GM12865 (cell line): Measurements from ENCODE around the gene AGXT2.

Experiments
- DNase-seq: peaks from one replicate; pipeline ENCODE4 v3.0.0; 2010; ENCODE audit warnings: low read depth
- H3K4me3 ChIP-seq: 2 replicates; pipeline ENCODE4 v1.5.1; 2011; ENCODE audit warnings: mild to moderate bottlenecking, low read depth, low read length, control low read depth
- TF ChIP-seq, protein P1 (sequence below): IDR thresholded peaks from 2 replicates; pipeline ENCODE4 v1.5.1; 2011; ENCODE audit warnings: low read length, control low read depth, low read depth, inconsistent platforms; ENCODE audit not compliant: insufficient read depth; ENCODE audit errors: missing control alignments

Gene AGXT2

DNA sequence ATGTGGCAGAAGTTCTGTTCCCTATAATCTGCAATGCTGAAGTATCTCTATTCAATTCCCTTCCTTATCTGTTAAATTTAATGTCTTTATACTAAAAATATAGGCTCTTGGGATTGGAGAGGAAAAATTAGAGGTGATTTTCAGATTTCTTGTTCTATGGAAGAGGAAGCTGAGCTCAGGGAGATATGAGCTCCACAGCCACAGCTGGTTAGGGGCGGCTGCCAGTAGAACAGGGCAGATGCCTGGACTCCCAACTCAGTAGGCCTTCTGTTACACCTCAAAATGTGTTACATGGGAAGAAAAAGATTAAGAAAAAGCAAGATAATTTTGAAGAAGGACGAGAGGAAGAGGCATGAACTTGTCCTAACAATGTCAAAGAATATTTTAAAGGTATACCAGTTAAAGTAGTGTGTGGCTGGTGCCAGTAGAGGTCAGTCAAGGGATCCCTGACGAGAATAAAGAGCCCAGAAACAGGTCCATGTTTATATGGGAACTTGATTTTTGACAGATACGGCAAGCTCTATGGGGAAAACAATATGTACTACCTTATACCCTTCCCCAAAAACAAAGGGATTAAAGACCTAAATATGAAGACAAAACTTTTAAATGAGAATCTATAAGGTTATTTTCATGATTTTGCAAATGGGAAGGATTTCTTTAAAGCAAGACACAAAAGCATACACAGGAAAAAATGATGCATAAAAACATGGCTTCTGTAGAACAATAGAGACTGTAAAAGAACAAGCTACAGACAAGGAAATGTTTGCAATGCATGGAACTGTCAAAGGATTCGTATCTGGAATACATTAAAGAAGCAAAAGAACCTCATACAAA, 89.7 kb downstream of the AGXT2 start:
- peak; percentile 40 for DNase-seq
- H3K4me3 ChIP-seq = no peak overlapping the region
- TF ChIP-seq, protein P1, sequence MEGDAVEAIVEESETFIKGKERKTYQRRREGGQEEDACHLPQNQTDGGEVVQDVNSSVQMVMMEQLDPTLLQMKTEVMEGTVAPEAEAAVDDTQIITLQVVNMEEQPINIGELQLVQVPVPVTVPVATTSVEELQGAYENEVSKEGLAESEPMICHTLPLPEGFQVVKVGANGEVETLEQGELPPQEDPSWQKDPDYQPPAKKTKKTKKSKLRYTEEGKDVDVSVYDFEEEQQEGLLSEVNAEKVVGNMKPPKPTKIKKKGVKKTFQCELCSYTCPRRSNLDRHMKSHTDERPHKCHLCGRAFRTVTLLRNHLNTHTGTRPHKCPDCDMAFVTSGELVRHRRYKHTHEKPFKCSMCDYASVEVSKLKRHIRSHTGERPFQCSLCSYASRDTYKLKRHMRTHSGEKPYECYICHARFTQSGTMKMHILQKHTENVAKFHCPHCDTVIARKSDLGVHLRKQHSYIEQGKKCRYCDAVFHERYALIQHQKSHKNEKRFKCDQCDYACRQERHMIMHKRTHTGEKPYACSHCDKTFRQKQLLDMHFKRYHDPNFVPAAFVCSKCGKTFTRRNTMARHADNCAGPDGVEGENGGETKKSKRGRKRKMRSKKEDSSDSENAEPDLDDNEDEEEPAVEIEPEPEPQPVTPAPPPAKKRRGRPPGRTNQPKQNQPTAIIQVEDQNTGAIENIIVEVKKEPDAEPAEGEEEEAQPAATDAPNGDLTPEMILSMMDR = peak; percentile 52

DNA sequence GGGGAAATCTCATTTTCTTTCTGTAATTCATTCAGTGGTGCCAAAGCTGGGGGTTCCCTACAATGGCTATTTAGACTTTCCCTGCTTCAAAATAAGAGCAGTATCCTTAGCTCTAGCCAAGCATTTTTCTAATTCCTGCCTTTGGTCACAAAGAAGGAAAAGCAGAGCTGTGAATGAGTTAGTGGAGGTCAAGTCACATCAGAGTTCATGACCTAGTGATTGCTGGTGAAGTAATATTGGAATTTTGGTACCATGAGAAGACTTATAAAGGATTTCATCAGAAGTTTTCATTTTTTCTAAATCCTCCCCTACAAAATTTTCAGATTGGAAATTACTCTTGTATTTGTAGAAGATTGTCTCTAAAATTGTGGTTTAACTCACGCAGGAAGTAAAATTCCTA, 90.4 kb downstream of the AGXT2 start:
- DNase-seq = no peak
- H3K4me3 ChIP-seq = no peak overlapping the region
- TF ChIP-seq, protein P1 = no peak
